ENCODE results near the gene CCDC87. TPM values are rescaled to one million over a fixed set of nuclear protein-coding genes. Genes with fewer than 3 reads are reported as not detected.
"Not testable (repeated sequence)": the region's sequence is repeated elsewhere in the genome, so short reads cannot be mapped to it uniquely, and the experiment has no call there.

The CCDC87 gene
- total and polyA plus RNA-seq, 2 donors = 0.43 TPM; not detected in 1

- H3K36me3 ChIP-seq (ENCODE audit: insufficient read depth); H3K4me1 ChIP-seq (ENCODE audit: insufficient read depth); H3K4me3 ChIP-seq (ENCODE audit: low read depth, low read length); H3K27ac ChIP-seq (ENCODE audit: low read depth); DNase-seq (ENCODE audit: extremely low spot score): not testable (repeated sequence)
- WGBS = 89% methylated on average over 3 of the region's 3 CpGs
Measured at GRCh38 chr11:66582565-66583147, 10.2 kb downstream of the CCDC87 start.

- Histone ChIP-seq H3K36me3 (ENCODE audit: insufficient read depth) (no peaks in the 10 kb centered on the region), H3K4me1 (ENCODE audit: insufficient read depth) (no peaks in the 10 kb centered on the region), H3K27ac (ENCODE audit: low read depth) (no peak overlapping the region), H3K4me3 (ENCODE audit: low read depth, low read length) (no peak overlapping the region)
- DNase-seq (ENCODE audit: extremely low spot score) = no peak
- 81% methylated on average over 3 of the region's 3 CpGs for WGBS
Measured at GRCh38 chr11:66581261-66581660, 11.6 kb downstream of the CCDC87 start.

- no peaks in the 10 kb centered on the region for H3K4me1 ChIP-seq (ENCODE audit: insufficient read depth)
- H3K36me3 ChIP-seq (ENCODE audit: insufficient read depth) = no peaks in the 10 kb centered on the region
- WGBS = 78% methylated on average over 5 of the region's 5 CpGs
Measured at GRCh38 chr11:66580803-66581202, 12.1 kb downstream of the CCDC87 start.

GRCh38 chr11:66579017-66579606, 13.8 kb downstream of the CCDC87 start:
- WGBS = 16% methylated on average over 25 of the region's 25 CpGs

More at GRCh38 chr11:66580803-66581202, 12.1 kb downstream of the CCDC87 start:
- H3K4me3 ChIP-seq (ENCODE audit: low read depth, low read length) = no peak overlapping the region
- no peak overlapping the region for H3K27ac ChIP-seq (ENCODE audit: low read depth)
- DNase-seq (ENCODE audit: extremely low spot score) = no peak

GRCh38 chr11:66570850-66571180, 22.0 kb downstream of the CCDC87 start:
- Histone ChIP-seq H3K4me1 (ENCODE audit: insufficient read depth) (peaks cover 2% of the 10 kb centered on the region), H3K27ac (ENCODE audit: low read depth) (no peak overlapping the region), H3K4me3 (ENCODE audit: low read depth, low read length) (no peak overlapping the region), H3K36me3 (ENCODE audit: insufficient read depth) (no peaks in the 10 kb centered on the region)
- 62% methylated on average over 2 of the region's 2 CpGs for WGBS
- no peak for DNase-seq (ENCODE audit: extremely low spot score)

More at GRCh38 chr11:66579017-66579606, 13.8 kb downstream of the CCDC87 start:
- Histone ChIP-seq H3K4me3 (ENCODE audit: low read depth, low read length) (no peak overlapping the region), H3K36me3 (ENCODE audit: insufficient read depth) (no peaks in the 10 kb centered on the region), H3K27ac (ENCODE audit: low read depth) (no peak overlapping the region), H3K4me1 (ENCODE audit: insufficient read depth) (no peaks in the 10 kb centered on the region)
- DNase-seq (ENCODE audit: extremely low spot score) = no peak

GRCh38 chr11:66570079-66570849, 22.6 kb downstream of the CCDC87 start:
- 54% methylated on average over 5 of the region's 5 CpGs for WGBS
- no peak for DNase-seq (ENCODE audit: extremely low spot score)
- Histone ChIP-seq H3K36me3 (ENCODE audit: insufficient read depth) (no peaks in the 10 kb centered on the region), H3K27ac (ENCODE audit: low read depth) (no peak overlapping the region), H3K4me1 (ENCODE audit: insufficient read depth) (peaks cover 2% of the 10 kb centered on the region), H3K4me3 (ENCODE audit: low read depth, low read length) (no peak overlapping the region)

- no peaks in the 10 kb centered on the region for H3K36me3 ChIP-seq (ENCODE audit: insufficient read depth)
- no peak overlapping the region for H3K27ac ChIP-seq (ENCODE audit: low read depth)
- H3K4me3 ChIP-seq (ENCODE audit: low read depth, low read length) = no peak overlapping the region
- peaks cover 2% of the 10 kb centered on the region for H3K4me1 ChIP-seq (ENCODE audit: insufficient read depth)
- DNase-seq (ENCODE audit: extremely low spot score) = no peak
- WGBS = 85% methylated on average over 7 of the region's 7 CpGs
Measured at GRCh38 chr11:66569076-66569475, 23.8 kb downstream of the CCDC87 start.

GRCh38 chr11:66568124-66568916, 24.5 kb downstream of the CCDC87 start, which contains the start of gene CTSF:
TSS of gene CTSF (minus strand) at chr11:66568606. CDS start at chr11:66568486, 120 bp downstream.
- no peak within 1 kb of the TSS for H3K27ac ChIP-seq (ENCODE audit: low read depth)
- no peaks in the 10 kb centered on the region for H3K36me3 ChIP-seq (ENCODE audit: insufficient read depth)
- no peak for DNase-seq (ENCODE audit: extremely low spot score)
- WGBS = 3% methylated on average over 77 of the region's 77 CpGs
- H3K4me1 ChIP-seq (ENCODE audit: insufficient read depth) = peaks cover 2% of the 10 kb centered on the region
- H3K4me3 ChIP-seq (ENCODE audit: low read depth, low read length) = peak within 1 kb of the TSS; percentile 68

- WGBS = 59% methylated on average over 15 of the region's 15 CpGs
- Histone ChIP-seq H3K4me3 (ENCODE audit: low read depth, low read length) (peak overlapping the region; percentile 68), H3K27ac (ENCODE audit: low read depth) (no peak overlapping the region), H3K36me3 (ENCODE audit: insufficient read depth) (no peaks in the 10 kb centered on the region), H3K4me1 (ENCODE audit: insufficient read depth) (peaks cover 2% of the 10 kb centered on the region)
- no peak for DNase-seq (ENCODE audit: extremely low spot score)
Measured at GRCh38 chr11:66567787-66568123, 25.1 kb downstream of the CCDC87 start.

GRCh38 chr11:66566221-66566620, 26.6 kb downstream of the CCDC87 start:
- Histone ChIP-seq H3K27ac (ENCODE audit: low read depth) (no peak overlapping the region), H3K4me3 (ENCODE audit: low read depth, low read length) (no peak overlapping the region), H3K4me1 (ENCODE audit: insufficient read depth) (peaks cover 2% of the 10 kb centered on the region), H3K36me3 (ENCODE audit: insufficient read depth) (no peaks in the 10 kb centered on the region)
- WGBS = 95% methylated on average over 8 of the region's 8 CpGs
- DNase-seq (ENCODE audit: extremely low spot score) = no peak

- WGBS = 94% methylated on average over 5 of the region's 5 CpGs
- H3K4me1 ChIP-seq (ENCODE audit: insufficient read depth) = peaks cover 2% of the 10 kb centered on the region
- no peak for DNase-seq (ENCODE audit: extremely low spot score)
- no peak overlapping the region for H3K4me3 ChIP-seq (ENCODE audit: low read depth, low read length)
- no peak overlapping the region for H3K27ac ChIP-seq (ENCODE audit: low read depth)
- H3K36me3 ChIP-seq (ENCODE audit: insufficient read depth) = no peaks in the 10 kb centered on the region
Measured at GRCh38 chr11:66564984-66565383, 27.9 kb downstream of the CCDC87 start.

GRCh38 chr11:66564538-66564937, 28.3 kb downstream of the CCDC87 start:
- WGBS = 90% methylated on average over 14 of the region's 14 CpGs
- Histone ChIP-seq H3K4me1 (ENCODE audit: insufficient read depth) (peaks cover 2% of the 10 kb centered on the region), H3K4me3 (ENCODE audit: low read depth, low read length) (no peak overlapping the region), H3K36me3 (ENCODE audit: insufficient read depth) (no peaks in the 10 kb centered on the region), H3K27ac (ENCODE audit: low read depth) (no peak overlapping the region)
- no peak for DNase-seq (ENCODE audit: extremely low spot score)

GRCh38 chr11:66563832-66564231, 29.0 kb downstream of the CCDC87 start:
- Histone ChIP-seq H3K36me3 (ENCODE audit: insufficient read depth) (no peaks in the 10 kb centered on the region), H3K27ac (ENCODE audit: low read depth) (no peak overlapping the region), H3K4me1 (ENCODE audit: insufficient read depth) (peaks cover 2% of the 10 kb centered on the region), H3K4me3 (ENCODE audit: low read depth, low read length) (no peak overlapping the region)
- no peak for DNase-seq (ENCODE audit: extremely low spot score)
- WGBS = 91% methylated on average over 10 of the region's 10 CpGs
